Activated CD4-positive, alpha-beta T cell treated with anti-CD3 and anti-CD28 coated beads for 4 hours (primary cell): ENCODE measurements around the gene ELL.

Experiments
- DNase-seq, 2 donors: peaks; one replicate each; pipeline ENCODE4 v3.0.0-alpha.2; 2020

The ELL gene

DNA sequence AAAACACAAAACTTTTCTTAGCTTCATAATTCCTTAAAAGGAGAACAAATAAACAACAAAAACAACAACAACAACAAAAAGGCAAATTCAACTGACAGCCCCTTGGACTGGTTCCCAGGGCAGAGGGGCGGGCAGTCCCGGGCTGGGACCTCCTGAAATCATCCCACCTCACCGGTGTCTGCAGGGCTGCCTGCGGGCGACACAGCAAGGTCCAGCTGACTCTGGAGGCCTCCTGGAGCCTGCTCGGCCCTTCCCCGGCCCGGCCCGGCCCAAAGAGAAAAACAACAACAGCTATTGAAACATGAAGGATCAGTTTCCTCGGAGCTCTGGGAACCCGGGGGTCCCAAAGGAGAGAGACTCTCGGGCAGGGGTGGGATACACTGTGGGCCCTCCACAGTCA, 78.9 kb downstream of the ELL start:
- no peak for DNase-seq

DNA sequence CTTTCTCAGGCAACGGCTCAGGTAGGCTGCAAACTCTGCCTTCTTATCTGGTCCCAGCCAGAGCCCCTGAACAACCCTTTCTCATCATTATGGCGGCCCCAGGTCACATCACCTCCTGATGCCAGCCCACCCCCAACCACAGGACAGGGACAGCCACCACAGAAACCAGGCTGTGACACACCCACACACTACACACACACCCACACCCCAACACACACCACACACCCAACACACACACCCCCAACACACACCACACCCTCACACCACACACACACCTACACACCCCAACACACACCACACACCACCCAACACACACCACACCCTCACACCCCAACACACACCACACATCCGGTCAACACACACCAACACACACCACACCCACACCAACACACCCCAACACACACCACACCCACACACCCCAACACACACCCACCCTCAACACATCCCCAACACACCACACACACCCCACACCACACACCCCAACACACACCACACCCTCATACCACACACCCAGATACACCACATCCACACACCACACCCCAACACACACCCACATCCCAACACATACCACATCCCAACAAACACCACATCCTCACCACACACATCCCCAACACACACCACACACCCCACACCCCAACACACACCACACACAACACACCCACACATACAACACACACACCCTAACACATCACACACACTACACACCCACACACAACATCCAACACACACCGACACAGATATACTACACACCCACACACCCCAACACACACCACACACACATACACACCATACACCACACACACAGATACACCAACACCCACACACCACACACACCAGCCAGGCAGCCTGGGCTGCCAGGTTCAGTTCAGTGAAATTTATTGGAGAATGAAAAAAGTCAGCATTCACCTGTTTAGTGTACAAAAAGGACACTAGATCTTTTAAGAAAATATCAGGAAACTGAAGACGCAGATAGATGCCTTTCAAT, 79.8 kb downstream of the ELL start:
- DNase-seq, result no peak

DNA sequence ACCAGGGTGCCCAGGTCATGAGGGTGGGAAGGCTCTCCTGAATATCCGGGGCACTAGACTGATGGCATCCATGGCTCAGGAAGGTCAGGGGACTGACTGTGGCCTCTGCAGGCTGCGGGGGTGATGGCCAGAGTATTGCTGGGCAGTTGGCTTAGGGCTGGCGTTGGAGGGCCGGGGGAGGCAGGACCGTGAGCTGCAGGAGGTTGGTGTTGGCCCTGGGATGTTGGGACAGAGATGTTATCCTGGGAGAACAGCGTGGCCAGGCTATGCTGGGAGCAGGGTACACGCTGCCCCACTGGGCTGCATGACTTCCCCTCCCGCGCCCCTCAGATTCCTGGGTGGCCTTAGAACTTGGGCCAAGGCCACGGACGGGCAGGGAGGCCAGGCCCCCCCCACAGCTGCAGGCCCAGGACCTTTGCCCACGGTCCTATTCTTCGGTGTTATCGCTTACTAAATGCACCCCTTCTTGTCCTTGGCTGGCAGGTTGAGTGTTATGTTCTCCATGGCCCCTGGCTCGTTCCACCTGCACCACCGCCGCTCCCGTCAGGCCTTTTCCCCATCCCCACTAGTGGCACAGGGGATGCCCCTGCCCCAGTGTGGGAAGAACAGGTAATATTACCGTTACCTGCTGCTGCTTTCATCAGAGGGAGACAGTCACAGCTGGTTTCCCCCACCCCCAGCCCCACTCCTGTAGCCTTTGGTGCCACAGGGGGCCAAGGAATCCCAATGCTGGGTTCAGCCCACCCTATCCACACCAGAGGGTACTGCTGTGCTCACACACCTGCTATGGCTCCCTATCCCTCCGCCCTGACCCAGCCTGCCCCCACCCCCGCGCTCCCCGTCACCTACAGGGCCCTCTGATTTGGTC, 80.7 kb downstream of the ELL start:
- no peak for DNase-seq

DNA sequence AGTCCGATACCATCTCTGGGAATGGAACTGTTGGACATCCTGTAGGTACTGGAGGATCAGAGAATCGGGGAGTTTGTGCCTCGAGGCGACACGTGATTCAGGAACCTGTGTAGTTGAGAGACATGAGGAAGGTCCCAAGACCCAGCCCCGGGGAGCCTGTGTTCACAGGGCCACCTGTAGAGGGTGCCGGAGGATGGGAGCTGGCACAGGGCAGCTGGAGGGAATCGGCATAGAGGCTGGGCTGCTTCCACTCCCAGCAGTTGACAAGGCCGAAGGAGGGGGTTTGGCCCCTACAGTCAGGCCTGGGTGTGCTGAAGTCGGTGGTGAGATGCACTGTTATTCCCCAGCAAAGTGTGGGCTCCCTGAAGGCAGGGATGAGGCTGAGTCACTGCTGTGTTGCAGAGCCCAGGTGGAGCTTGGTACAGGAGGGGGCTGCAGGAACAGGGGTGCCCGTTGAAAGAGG, 81.4 kb downstream of the ELL start:
- DNase-seq, result no peak

DNA sequence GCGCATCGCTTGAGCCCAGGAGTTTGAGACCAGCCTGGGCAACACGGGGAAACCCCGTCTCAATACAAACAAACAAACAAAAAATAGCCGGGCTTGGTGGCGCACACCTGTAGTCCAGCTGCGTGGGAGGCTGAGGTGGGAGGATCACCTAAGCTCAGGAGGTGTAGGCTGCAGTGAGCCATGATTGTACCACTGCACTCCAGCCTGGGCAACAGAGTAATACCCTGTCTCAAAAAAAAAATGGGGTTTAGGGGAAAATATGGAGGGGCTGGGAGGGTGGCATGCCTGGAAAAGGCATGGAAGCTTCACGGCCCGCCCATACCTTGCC, 82.0 kb downstream of the ELL start:
- no peak for DNase-seq

DNA sequence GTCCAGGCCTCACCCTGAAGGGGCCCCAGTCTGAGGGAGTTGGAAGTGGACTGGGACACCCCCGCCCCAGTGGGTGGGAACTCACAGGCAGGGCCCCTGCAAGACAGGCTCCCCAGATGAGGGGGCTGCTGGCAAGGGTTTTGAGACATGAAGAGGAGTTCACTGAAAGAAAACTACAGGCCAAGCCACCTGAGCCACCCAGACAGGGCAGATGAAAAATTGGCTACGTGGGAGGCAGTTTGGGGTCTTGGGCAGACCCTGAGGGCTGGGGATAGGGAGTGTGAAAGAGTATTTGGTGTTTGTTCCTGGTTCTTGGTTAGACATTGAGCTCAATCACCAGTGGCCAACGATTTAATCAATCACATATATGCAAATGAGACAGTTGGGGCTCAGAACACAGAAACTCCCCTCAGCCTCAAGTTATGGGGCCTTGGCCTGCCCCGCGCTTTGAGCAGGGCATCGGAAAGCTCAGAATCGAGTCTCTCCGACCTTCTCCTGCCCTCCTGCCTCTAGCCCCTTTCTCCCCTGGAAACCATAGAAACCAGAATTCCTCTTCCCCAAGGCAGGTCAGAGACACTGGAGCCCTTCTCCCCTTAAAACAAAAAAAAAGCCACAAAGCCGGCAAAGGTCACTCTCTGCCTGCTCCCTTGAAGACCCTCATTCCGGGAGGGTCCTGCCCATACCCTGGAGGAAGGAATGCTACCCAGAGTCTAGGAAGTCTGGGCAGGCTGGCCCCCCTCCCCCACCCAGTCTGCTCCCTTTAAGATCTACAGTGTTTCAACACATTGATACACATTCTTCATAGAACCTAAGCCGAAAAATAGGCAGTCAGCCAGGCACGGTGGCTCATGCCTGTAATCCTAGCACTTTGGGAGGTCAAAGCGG, 82.6 kb downstream of the ELL start:
- DNase-seq, result no peak

DNA sequence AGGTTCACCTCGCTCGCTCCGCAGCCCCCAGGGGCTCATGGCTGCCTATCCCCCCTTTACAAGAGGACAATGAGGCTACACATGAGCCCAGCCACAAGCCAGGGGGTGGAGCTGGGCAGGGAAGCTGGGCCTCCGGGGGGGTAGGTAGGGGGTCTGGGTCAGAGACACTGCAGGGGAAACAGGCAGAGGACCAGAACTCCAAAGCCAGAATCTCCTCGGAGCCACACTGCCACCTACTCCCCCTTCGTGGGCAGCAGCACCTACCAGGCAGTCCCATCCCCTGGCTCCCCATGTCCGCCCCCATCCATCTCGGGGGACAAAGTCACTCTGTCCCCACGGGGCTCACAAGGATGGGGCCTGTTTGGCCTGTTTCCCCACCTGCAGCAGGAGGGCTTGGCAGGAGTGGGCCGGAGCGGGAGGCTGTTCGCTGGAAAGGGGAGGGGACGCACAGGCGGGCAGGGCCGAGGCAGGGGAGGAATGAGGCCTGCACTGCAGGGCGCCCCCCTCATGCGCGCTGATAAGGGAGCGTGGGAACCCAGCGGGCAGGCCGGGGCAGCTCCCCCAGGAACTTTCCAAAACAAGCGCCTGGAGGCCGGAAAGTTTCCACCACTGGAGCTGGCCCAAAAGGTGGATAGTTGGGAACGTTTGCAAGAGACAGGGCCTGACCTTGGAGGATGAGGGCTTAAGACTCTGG, 83.4 kb downstream of the ELL start:
- no peak for DNase-seq

DNA sequence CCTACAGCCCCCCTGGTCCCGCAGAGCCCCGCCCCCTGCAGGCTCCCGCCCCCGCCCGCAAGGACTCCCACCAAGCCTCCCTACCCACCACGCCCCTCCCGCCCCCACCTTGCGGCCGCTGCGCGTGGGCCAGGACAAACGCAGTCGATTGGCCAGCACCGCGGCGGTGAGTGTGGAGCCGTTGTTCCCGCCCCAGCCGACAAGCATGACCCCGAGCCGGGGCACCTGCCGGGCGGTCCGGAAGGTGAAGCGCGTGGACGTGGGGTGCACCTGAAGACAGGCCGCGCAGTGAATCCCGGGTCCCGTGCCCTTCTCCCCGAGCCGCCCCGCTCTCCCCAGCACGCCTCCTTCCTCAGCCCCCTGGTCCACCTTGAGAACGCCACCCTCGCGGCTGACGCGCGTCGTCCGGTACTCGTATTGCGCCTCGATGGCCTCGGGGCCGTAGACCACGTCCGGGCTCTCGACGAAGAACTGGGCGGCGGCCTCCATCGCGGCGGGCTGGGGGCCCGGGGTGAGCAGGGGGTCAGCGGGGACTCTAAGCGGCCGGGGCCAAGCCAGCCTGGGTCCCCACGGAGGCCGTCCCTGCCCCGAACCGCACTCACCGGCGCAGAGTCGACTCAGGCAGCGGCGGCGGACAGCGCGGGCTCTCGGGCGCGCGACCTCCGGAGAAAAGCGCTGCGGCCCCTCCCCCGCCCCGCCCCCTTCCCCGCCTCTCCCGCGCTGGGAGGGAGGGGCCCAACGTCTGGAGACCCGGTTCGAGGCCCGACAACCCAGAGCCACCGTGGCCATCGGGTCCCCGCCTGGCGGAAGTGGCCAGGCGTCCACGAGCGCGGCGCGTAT, 84.2 kb downstream of the ELL start, which contains the start of gene ISYNA1:
TSS of gene ISYNA1 (minus strand) at position 643 of the 840 bp plus-strand sequence. CDS start at position 489, 154 bp downstream.
- DNase-seq, result peak; percentile 62 to 70

DNA sequence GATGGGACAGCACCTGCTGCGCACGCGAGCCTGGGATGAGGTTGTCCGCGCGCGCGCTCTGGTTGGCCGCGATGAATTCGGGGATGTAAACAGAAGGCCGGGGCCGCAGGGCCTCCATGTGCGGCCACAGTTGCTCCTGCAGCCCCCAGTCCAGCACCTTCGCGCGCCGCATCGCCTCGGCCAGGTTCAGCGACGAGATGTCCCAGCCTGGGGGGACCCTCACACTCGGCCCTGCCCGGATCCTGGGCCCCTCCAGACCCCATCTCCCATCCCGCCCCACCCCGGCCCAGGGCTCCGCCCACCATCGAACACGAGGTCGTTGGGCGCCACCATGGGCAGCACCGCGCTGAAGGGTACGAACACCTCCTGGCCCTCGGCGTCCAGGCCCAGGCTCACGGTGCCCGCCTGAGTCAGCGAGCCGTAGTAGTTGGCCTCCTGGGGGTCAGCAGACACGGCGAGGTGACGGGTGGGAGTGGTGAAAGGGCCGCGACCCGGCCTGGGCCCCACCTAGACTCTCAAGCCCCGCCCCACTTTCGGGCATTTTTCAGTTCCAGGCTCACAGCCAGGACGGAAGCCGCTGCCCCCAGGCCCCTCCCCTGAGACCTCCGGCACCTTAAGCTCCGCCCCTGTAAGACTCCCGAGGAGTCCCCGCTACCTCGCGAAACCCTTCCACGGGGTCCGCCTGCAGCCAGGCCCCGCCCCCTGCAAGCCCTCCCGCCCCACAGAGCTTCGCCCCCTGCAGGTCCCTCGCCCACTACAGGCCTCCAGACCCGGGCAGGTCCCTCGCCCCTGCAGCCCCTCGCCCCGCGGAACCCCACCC, 85.0 kb downstream of the ELL start:
- peak; percentile 66 to 77 for DNase-seq

DNA sequence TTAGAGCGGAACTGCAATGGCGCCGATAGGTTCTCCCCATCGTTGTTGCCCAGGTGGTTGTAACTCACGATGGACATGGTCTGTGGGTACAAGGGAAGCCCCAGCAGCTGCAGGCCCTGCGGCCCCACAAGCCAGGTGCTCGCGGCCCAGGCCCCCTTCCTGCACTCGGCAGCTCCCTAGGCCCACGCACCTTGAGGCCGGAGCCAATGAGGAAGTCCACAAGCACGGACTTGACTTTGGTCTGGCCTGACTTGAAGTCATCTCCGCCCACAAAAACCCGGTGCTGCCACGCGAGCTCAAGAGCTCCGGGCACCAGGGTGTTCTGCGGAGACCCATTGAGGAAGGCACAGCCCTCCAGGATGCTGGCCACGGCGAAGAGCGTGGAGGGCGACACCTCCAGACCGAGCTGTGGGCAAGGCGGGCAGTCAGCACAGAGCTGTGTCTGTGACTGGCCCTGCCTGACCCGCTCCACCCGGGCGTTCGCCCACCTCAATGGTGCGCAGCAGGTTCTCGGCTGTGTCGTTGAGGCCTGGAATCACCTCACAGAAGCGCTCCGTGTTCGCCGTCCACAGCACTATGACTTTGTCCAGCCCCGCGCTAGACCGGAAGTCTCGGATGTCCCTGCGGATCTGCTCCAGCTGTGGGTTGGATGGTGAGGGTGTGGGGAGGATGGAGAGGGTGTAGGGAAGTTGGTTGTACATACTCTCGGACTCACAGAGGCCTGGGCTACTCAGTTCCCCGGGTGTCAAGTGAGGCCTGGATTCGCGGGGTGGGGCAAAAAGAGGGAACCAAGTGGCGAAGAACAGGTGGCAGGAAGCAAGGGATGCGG, 85.8 kb downstream of the ELL start:
- DNase-seq, result no peak

DNA sequence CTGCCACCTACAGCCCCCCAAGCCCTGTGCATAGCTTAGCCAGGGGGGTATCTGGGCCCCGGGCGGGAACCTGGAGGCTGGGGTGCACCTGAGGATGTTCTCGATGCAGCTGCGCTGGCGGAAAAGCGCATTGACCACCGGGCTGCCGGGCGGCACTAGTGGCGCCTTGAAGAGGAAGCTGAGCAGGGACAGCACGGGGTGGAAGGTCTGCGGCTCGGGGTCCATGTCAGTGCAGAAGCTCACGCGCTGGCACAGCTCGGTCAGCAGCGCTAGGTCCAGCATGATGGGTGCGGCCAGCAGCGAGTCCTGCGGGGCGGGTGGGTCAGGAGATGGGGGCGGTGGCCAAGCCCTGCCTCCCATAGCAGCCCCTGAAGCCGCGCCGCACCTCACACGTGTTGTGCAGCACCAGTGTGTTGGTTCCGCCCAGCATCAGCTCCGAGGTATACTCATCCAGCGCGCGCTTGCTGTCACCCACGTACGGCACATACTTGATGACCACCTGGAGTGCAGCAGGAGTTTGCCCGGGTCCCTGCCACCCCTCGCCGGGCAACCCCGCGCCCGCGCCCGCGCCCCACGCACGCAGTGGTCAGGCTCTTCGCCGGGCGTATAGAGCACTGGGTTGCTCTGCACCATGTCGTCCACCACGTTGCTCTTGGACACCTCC, 86.6 kb downstream of the ELL start:
- no peak for DNase-seq

DNA sequence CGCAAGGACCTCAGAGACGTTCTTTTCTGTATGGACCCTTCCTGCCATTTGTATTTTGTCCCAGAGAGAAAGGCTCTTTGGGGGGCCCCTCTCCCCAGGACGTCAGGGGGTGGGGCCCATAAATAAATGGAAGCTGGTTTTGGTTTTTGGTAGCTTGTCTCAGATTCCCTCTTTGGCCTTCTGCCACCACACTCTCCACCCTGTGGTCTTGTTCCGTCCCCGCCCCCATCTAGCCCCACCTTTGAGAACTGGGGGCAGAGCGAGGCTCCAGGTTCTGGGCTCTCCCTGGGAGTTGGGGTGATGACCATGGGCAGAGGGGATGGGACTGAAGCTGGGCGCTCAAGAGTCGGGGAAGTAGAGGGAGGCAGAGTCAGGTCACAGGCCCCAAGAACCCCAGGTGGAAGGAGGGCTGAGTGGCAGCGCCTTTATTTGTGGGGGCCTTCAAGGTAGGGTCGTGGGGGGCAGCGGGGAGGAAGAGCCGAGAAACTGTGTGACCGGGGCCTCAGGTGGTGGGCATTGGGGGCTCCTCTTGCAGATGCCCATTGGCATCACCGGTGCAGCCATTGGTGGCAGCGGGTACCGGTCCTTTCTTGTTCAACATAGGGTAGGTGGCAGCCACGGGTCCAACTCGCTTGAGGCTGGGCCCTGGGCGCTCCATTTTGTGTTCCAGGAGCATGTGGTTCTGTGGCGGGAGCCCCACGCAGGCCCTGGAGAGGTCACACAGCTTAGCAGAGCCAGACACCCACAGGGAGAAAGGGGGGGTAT, 87.3 kb downstream of the ELL start:
- no peak for DNase-seq

DNA sequence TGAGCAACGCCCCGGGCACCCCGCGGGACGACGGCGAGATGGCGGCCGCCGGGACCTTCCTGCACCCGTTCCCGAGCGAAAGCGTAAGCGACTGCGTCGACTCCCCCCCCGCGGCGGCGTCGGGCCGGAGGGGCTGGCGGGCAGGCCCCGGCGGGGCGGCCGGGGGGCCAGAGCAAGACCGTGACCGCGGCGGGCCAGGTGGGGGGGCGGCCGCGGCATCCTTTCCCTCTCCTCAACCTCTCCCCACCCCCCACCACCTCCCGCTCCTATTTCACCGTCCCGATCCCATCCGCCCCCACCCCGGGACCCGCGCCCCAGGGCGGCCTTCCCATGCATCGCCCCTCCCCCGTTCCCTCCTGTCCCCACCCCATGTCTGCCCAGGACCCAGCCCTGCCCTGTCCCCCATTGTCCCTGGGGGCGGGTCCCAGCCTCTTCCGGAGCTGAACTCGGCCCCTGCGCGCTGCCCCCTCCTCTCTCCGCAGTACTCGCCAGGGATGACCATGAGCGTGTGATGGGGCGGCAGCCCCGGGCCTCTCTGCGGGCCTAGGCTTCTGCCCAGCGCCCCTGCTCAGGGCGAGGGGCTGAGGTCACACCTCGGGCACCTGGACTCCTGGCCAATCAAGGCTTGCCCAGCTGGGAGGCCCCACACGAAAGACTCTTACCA, 88.0 kb downstream of the ELL start:
- no peak for DNase-seq

DNA sequence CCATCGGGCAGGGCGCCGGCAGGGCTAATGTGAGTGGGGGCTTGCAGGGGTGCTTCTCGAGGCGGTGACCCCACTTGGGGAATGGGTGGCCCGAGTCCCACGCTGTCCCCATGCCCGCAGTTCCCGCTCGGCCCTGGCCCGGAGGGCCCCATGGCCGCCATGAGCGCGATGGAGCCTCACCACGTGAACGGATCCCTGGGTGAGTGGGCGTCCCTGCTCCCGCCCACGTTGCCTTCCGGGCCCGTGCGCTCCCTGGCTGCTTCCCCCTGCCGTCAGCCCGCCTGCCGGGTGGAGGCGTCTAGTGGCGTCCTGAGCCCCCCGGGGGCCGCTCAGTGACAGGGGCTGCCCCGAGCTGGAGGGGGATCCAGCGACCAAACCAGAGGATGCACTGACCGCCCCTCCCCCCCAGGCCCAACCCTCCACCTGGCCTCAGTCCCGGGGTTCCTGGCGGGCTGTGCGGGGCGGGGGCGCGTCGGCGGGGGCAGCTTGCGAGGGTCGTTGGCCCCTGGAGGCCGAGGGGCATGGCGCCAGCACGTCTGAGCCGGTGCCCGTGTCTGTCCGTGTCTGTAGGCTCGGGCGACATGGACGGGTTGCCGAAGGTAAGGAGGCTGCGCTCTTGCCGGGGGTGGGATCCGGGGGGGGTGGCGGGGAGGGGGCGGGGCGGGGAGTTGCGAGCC, 88.7 kb downstream of the ELL start:
- DNase-seq, result peak; percentile 62 to 72

DNA sequence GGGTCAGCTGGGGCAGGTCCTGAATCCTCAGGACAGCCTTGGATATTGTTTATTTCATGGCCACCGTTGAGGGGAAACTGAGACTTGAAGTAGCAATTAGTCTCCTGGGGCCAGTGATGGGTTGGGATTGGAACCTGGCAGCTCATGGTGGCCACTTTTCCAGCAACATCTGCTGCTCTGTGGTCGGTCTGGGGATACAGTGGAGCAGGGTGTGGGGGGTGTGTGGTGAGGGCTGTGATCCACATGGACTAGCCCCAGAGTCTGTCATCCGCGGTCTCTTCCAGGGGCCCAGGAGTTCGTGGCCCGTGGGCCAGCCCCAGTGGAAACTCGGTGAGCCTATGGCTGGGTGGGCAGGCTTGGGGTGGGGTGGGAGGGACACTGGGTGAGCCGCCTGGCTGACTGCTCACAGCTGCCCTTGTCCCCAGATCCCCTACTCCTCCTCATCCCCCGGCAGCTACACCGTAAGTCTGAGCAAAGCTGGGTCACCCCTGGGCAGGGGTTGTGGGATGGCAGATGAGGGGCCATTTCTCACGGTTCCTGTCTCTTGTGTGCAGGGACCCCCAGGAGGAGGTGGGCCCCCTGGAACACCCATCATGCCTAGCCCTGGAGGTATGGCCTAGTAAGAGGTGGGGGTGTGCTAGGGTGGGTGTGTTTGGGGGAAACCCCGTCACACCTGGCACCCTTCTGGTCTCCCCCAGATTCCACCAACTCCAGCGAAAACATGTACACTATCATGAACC, 89.4 kb downstream of the ELL start:
- DNase-seq, result no peak
